OCI-LY3 (cell line): Measurements from ENCODE around the gene VRK2.

Experiments
- H2AFZ ChIP-seq: fragments of 200-600, 300-600 bp; shearing (Covaris generic); 2 replicates; pipeline ENCODE4 v1.6.0; 2014; ENCODE audit warnings: antibody characterized with exemption, low read depth, low read length
- H3K27ac ChIP-seq: fragments of 200-600, 300-600 bp; sonication (generic); 2 replicates; pipeline ENCODE4 v1.5.1; 2014; ENCODE audit warnings: mild to moderate bottlenecking, low read length, moderate library complexity, mixed read lengths
- H3K27me3 ChIP-seq: fragments of 200-600, 300-600 bp; sonication (generic); 2 replicates; pipeline ENCODE4 v1.6.1; 2014; ENCODE audit warnings: low read depth, low read length, mixed read lengths
- H3K36me3 ChIP-seq: fragments of 200-600, 300-600 bp; sonication (generic); replicated peaks from 2 replicates; pipeline ENCODE3; 2014; ENCODE audit warnings: low read depth, low read length, mixed read lengths
- H3K4me1 ChIP-seq: fragments of 300-600, 200-600 bp; sonication (generic); 2 replicates; pipeline ENCODE4 v1.6.1; 2014; ENCODE audit warnings: low read length, mixed read lengths
- H3K4me2 ChIP-seq: fragments of 200-600, 300-600 bp; sonication (generic); 2 replicates; pipeline ENCODE4 v1.6.1; 2014; ENCODE audit warnings: low read length, mixed read lengths
- H3K4me3 ChIP-seq: fragments of 300-600, 200-600 bp; sonication (generic); 2 replicates; pipeline ENCODE4 v1.5.1; 2014; ENCODE audit warnings: antibody characterized with exemption, mild to moderate bottlenecking, low read length, moderate library complexity
- H3K79me2 ChIP-seq: fragments of 300-600, 200-600 bp; shearing (Covaris generic); 2 replicates; pipeline ENCODE4 v1.6.1; 2014; ENCODE audit warnings: mild to moderate bottlenecking, low read length, mixed read lengths
- H3K9ac ChIP-seq: fragments of 300-600, 200-600 bp; shearing (Covaris generic); 2 replicates; pipeline ENCODE4 v1.6.0; 2014; ENCODE audit warnings: mild to moderate bottlenecking, low read length, moderate library complexity
- H3K9me3 ChIP-seq: fragments of 200-600, 300-600 bp; shearing (Covaris generic); 2 replicates; pipeline ENCODE4 v1.6.1; 2014; ENCODE audit warnings: low read length, mixed read lengths; ENCODE audit not compliant: insufficient read depth
- H4K20me1 ChIP-seq: fragments of 200-600, 300-600 bp; sonication (generic); 2 replicates; pipeline ENCODE4 v1.6.1; 2016; ENCODE audit warnings: low read length, mixed read lengths; ENCODE audit not compliant: insufficient read depth
- EZH2phosphoT487 ChIP-seq: fragments of 200-600 bp; shearing (Covaris generic); IDR thresholded peaks from 2 replicates; pipeline ENCODE4 v1.6.1; 2018; ENCODE audit warnings: antibody characterized with exemption, mixed run types, low read depth
- TF ChIP-seq, protein P1 (sequence below): fragments of 200-600, 300-600 bp; sonication (generic); IDR thresholded peaks from 2 replicates; pipeline ENCODE4 v1.5.1; 2014; ENCODE audit warnings: antibody characterized with exemption, low read length, low read depth

Gene VRK2

GRCh38 chr2:58046335-58046584, 346 bp upstream of the VRK2 start:
- peak overlapping the region; percentile 90 for H3K27ac ChIP-seq
- no peaks in the 10 kb centered on the region for H3K9me3 ChIP-seq
- peak overlapping the region; percentile 84 for H3K9ac ChIP-seq
- H3K4me1 ChIP-seq, result peaks cover 19% of the 10 kb centered on the region
- peaks cover 22% of the 10 kb centered on the region for H3K36me3 ChIP-seq
- H2AFZ ChIP-seq, result peak overlapping the region; percentile 91
- peak overlapping the region; percentile 84 for H3K4me2 ChIP-seq
- TF ChIP-seq EZH2phosphoT487, result no peak
- TF ChIP-seq, protein P1, sequence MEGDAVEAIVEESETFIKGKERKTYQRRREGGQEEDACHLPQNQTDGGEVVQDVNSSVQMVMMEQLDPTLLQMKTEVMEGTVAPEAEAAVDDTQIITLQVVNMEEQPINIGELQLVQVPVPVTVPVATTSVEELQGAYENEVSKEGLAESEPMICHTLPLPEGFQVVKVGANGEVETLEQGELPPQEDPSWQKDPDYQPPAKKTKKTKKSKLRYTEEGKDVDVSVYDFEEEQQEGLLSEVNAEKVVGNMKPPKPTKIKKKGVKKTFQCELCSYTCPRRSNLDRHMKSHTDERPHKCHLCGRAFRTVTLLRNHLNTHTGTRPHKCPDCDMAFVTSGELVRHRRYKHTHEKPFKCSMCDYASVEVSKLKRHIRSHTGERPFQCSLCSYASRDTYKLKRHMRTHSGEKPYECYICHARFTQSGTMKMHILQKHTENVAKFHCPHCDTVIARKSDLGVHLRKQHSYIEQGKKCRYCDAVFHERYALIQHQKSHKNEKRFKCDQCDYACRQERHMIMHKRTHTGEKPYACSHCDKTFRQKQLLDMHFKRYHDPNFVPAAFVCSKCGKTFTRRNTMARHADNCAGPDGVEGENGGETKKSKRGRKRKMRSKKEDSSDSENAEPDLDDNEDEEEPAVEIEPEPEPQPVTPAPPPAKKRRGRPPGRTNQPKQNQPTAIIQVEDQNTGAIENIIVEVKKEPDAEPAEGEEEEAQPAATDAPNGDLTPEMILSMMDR, result no peak
- H3K79me2 ChIP-seq, result peaks cover 18% of the 10 kb centered on the region
- H3K27me3 ChIP-seq, result no peaks in the 10 kb centered on the region
- no peaks in the 10 kb centered on the region for H4K20me1 ChIP-seq
- H3K4me3 ChIP-seq, result peak overlapping the region; percentile 92

GRCh38 chr2:58047373-58047935, 848 bp downstream of the VRK2 start:
- Histone ChIP-seq H3K9me3 (no peaks in the 10 kb centered on the region), H2AFZ (peak overlapping the region; percentile 91), H3K27me3 (no peaks in the 10 kb centered on the region), H3K9ac (peak overlapping the region; percentile 84), H4K20me1 (no peaks in the 10 kb centered on the region), H3K4me3 (peak overlapping the region; percentile 92), H3K79me2 (peaks cover 18% of the 10 kb centered on the region), H3K27ac (peak overlapping the region; percentile 90), H3K4me2 (peak overlapping the region; percentile 84), H3K36me3 (peaks cover 27% of the 10 kb centered on the region), H3K4me1 (peaks cover 19% of the 10 kb centered on the region)
- no peak for TF ChIP-seq EZH2phosphoT487
- TF ChIP-seq, protein P1, result no peak

- peaks cover 27% of the 10 kb centered on the region for H3K36me3 ChIP-seq
- no peaks in the 10 kb centered on the region for H3K9me3 ChIP-seq
- no peak overlapping the region for H3K27ac ChIP-seq
- H3K9ac ChIP-seq, result peak overlapping the region; percentile 84
- peaks cover 19% of the 10 kb centered on the region for H3K4me1 ChIP-seq
- H4K20me1 ChIP-seq, result no peaks in the 10 kb centered on the region
- H3K4me3 ChIP-seq, result peak overlapping the region; percentile 92
- peaks cover 18% of the 10 kb centered on the region for H3K79me2 ChIP-seq
- peak overlapping the region; percentile 84 for H3K4me2 ChIP-seq
- H3K27me3 ChIP-seq, result no peaks in the 10 kb centered on the region
- no peak for TF ChIP-seq EZH2phosphoT487
- TF ChIP-seq, protein P1, result no peak
- no peak overlapping the region for H2AFZ ChIP-seq
Observed at GRCh38 chr2:58047961-58048360, 1.4 kb downstream of the VRK2 start.

- Histone ChIP-seq H3K4me2 (no peak overlapping the region), H3K36me3 (peaks cover 23% of the 10 kb centered on the region), H3K27me3 (no peaks in the 10 kb centered on the region), H2AFZ (no peak overlapping the region), H3K79me2 (peaks cover 18% of the 10 kb centered on the region), H4K20me1 (no peaks in the 10 kb centered on the region), H3K4me1 (peaks cover 14% of the 10 kb centered on the region), H3K9ac (no peak overlapping the region), H3K27ac (no peak overlapping the region), H3K9me3 (no peaks in the 10 kb centered on the region), H3K4me3 (no peak overlapping the region)
- TF ChIP-seq, protein P1, result no peak
Observed at GRCh38 chr2:58051445-58051844, 4.8 kb downstream of the VRK2 start.
